Measurements from ENCODE around the gene SGIP1.
A peak's percentile ranks its signal among the peaks of the same experiment; 100 is the strongest.

The SGIP1 gene

GRCh38 chr1:66769512-66770229 is 235.7 kb downstream of the SGIP1 start:
- Histone ChIP-seq H2AFZ (ENCODE audit: low read length) (peak overlapping the region; percentile 59; the same call in 1 of the 2 replicates), H3K9me3 (ENCODE audit: low read length) (no peaks in the 10 kb centered on the region), H3F3A (ENCODE audit: insufficient read depth, low read length) (no peaks in the 10 kb centered on the region), H3K9me2 (ENCODE audit: low read depth, low read length) (no peaks in the 10 kb centered on the region), H3K27me3 (ENCODE audit: insufficient read depth, low read length) (no peaks in the 10 kb centered on the region), H3K79me2 (ENCODE audit: insufficient read depth, low read length) (no peaks in the 10 kb centered on the region), H3K9ac (ENCODE audit: low read length) (peak overlapping the region; percentile 46; the same call in 1 of the 2 replicates), H3K4me2 (ENCODE audit: low read length) (peak overlapping the region; percentile 66), H3K36me3 (ENCODE audit: insufficient read depth, low read length) (no peaks in the 10 kb centered on the region), H3K4me3 (ENCODE audit: low read depth, low read length, poor library complexity, severe bottlenecking) (peak overlapping the region; percentile 42), H3K4me1 (ENCODE audit: insufficient read depth, low read length, severe bottlenecking) (peaks cover 37% of the 10 kb centered on the region), H3K27ac (ENCODE audit: low read depth, low read length, poor library complexity, severe bottlenecking) (peak overlapping the region; percentile 78), H4K20me1 (ENCODE audit: insufficient read depth, low read length) (no peaks in the 10 kb centered on the region)
- TF ChIP-seq EZH2 (IDR thresholded peaks at IDR 0.05; ENCODE audit: borderline replicate concordance, low read length), result no peak
- no peak for TF ChIP-seq CTCF (IDR thresholded peaks at IDR 0.05; ENCODE audit: low read length)

GRCh38 chr1:66770240-66770639 is 236.3 kb downstream of the SGIP1 start:
- peak overlapping the region; percentile 19; the same call in 1 of the 2 replicates for H2AFZ ChIP-seq (ENCODE audit: low read length)
- H3F3A ChIP-seq (ENCODE audit: insufficient read depth, low read length), result no peaks in the 10 kb centered on the region
- TF ChIP-seq EZH2 (IDR thresholded peaks at IDR 0.05; ENCODE audit: borderline replicate concordance, low read length) (no peak), CTCF (IDR thresholded peaks at IDR 0.05; ENCODE audit: low read length) (no peak)
- H4K20me1 ChIP-seq (ENCODE audit: insufficient read depth, low read length), result no peaks in the 10 kb centered on the region
- H3K27ac ChIP-seq (ENCODE audit: low read depth, low read length, poor library complexity, severe bottlenecking), result peak overlapping the region; percentile 78
- H3K27me3 ChIP-seq (ENCODE audit: insufficient read depth, low read length), result no peaks in the 10 kb centered on the region
- peak overlapping the region; percentile 66 for H3K4me2 ChIP-seq (ENCODE audit: low read length)
- H3K79me2 ChIP-seq (ENCODE audit: insufficient read depth, low read length), result no peaks in the 10 kb centered on the region
- no peaks in the 10 kb centered on the region for H3K9me3 ChIP-seq (ENCODE audit: low read length)
- H3K9me2 ChIP-seq (ENCODE audit: low read depth, low read length), result no peaks in the 10 kb centered on the region
- no peak overlapping the region for H3K9ac ChIP-seq (ENCODE audit: low read length)
- H3K4me3 ChIP-seq (ENCODE audit: low read depth, low read length, poor library complexity, severe bottlenecking), result no peak overlapping the region
- H3K36me3 ChIP-seq (ENCODE audit: insufficient read depth, low read length), result no peaks in the 10 kb centered on the region
- H3K4me1 ChIP-seq (ENCODE audit: insufficient read depth, low read length, severe bottlenecking), result peaks cover 35% of the 10 kb centered on the region

GRCh38 chr1:66770694-66771093 is 236.7 kb downstream of the SGIP1 start:
- H3K4me3 ChIP-seq (ENCODE audit: low read depth, low read length, poor library complexity, severe bottlenecking), result no peak overlapping the region
- H4K20me1 ChIP-seq (ENCODE audit: insufficient read depth, low read length), result no peaks in the 10 kb centered on the region
- no peak for TF ChIP-seq EZH2 (IDR thresholded peaks at IDR 0.05; ENCODE audit: borderline replicate concordance, low read length)
- TF ChIP-seq CTCF (IDR thresholded peaks at IDR 0.05; ENCODE audit: low read length), result no peak
- no peak overlapping the region for H3K4me2 ChIP-seq (ENCODE audit: low read length)
- H3K9me2 ChIP-seq (ENCODE audit: low read depth, low read length), result no peaks in the 10 kb centered on the region
- no peaks in the 10 kb centered on the region for H3K79me2 ChIP-seq (ENCODE audit: insufficient read depth, low read length)
- H3K27me3 ChIP-seq (ENCODE audit: insufficient read depth, low read length), result no peaks in the 10 kb centered on the region
- H3K4me1 ChIP-seq (ENCODE audit: insufficient read depth, low read length, severe bottlenecking), result peaks cover 33% of the 10 kb centered on the region
- no peaks in the 10 kb centered on the region for H3F3A ChIP-seq (ENCODE audit: insufficient read depth, low read length)
- no peak overlapping the region for H3K9ac ChIP-seq (ENCODE audit: low read length)
- peak overlapping the region; percentile 78 for H3K27ac ChIP-seq (ENCODE audit: low read depth, low read length, poor library complexity, severe bottlenecking)
- H3K36me3 ChIP-seq (ENCODE audit: insufficient read depth, low read length), result no peaks in the 10 kb centered on the region
- no peaks in the 10 kb centered on the region for H3K9me3 ChIP-seq (ENCODE audit: low read length)
- H2AFZ ChIP-seq (ENCODE audit: low read length), result peak overlapping the region; percentile 19; the same call in 1 of the 2 replicates
